NT2/D1 (cell line): Measurements from ENCODE around the gene TBC1D22A.

Experiments used
- SUZ12 ChIP-seq: IDR thresholded peaks from 2 replicates; pipeline ENCODE4 v1.6.1; 2011; ENCODE audit not compliant: insufficient read length, insufficient read depth; ENCODE audit errors: extremely low read depth
- YY1 ChIP-seq: IDR thresholded peaks from 2 replicates; pipeline ENCODE4 v1.6.1; 2011; ENCODE audit not compliant: insufficient read length, insufficient read depth
- ZNF274 ChIP-seq: IDR thresholded peaks from 2 replicates; pipeline ENCODE4 v1.6.1; 2011; ENCODE audit warnings: mild to moderate bottlenecking, low read depth, low read length

DNA sequence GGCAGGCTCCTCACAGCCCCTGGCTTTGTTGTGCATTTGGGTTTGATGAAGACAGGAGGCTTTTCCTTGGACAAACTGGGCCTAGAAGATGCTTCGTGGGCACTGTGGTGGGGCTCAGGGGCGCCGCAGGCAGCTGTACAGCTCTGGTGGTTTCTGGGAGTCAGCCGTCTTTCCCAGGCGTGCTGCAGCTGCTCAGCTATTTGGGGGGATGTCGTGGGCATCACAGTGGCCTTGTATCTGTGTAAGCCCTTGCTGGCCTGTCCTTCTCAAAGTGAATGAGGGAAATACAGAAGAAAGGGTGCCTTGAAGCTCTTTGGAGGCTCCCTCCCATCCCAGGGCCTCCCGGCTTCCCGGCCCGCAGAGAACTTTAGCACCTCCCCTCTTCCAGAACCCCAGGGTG is 89.5 kb downstream of the TBC1D22A start:
- TF ChIP-seq YY1 (no peak), ZNF274 (no peak), SUZ12 (no peak)
